ENCODE data around the gene RNF31. TPM values are rescaled to one million over a fixed set of nuclear protein-coding genes. Genes with fewer than 3 reads are reported as not detected.
"Not testable (repeated sequence)": the region's sequence is repeated elsewhere in the genome, so short reads cannot be mapped to it uniquely, and the experiment has no call there.

The RNF31 gene
- total and polyA plus RNA-seq, 7 donors: 43.3 to 81.5 (median 55.7) TPM

- H3K36me3 ChIP-seq (ENCODE audit: insufficient read depth in 1 of 2, low read depth in 1 of 2): peaks cover 0 to 31% of the 10 kb centered on the region in 2 donors
- intact Hi-C loops (cut with DNase I): no loop called here
- H3K9me3 ChIP-seq: no peaks in the 10 kb centered on the region
- H3K27ac ChIP-seq: peak overlapping the region; percentile 96
- peaks cover 22% of the 10 kb centered on the region for H3K4me1 ChIP-seq
- WGBS, 3 donors: 34 to 35% (median 34%) methylated on average over 33 of the region's 33 CpGs
- no peaks in the 10 kb centered on the region for H3K27me3 ChIP-seq (ENCODE audit: insufficient read depth in 3 of 3, low read length in 2 of 3)
- peak overlapping the region; percentile 89 for H3K4me3 ChIP-seq
- ATAC-seq (peak; percentile 11 to 45 (median 31)), DNase-seq (no peak)
- TF ChIP-seq, protein P1, sequence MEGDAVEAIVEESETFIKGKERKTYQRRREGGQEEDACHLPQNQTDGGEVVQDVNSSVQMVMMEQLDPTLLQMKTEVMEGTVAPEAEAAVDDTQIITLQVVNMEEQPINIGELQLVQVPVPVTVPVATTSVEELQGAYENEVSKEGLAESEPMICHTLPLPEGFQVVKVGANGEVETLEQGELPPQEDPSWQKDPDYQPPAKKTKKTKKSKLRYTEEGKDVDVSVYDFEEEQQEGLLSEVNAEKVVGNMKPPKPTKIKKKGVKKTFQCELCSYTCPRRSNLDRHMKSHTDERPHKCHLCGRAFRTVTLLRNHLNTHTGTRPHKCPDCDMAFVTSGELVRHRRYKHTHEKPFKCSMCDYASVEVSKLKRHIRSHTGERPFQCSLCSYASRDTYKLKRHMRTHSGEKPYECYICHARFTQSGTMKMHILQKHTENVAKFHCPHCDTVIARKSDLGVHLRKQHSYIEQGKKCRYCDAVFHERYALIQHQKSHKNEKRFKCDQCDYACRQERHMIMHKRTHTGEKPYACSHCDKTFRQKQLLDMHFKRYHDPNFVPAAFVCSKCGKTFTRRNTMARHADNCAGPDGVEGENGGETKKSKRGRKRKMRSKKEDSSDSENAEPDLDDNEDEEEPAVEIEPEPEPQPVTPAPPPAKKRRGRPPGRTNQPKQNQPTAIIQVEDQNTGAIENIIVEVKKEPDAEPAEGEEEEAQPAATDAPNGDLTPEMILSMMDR (IDR thresholded peaks at IDR 0.05): no peak
These were observed 49.1 kb downstream of the RNF31 start for GRCh38 chr14:24196071-24197055.

- TF ChIP-seq, protein P1 (IDR thresholded peaks at IDR 0.05): no peak
- ATAC-seq (no peak), DNase-seq (no peak)
- Histone ChIP-seq H3K4me1 (peaks cover 22% of the 10 kb centered on the region), H3K27ac (peak overlapping the region; percentile 96), H3K4me3 (peak overlapping the region; percentile 89), H3K9me3 (no peaks in the 10 kb centered on the region), H3K27me3 (ENCODE audit: insufficient read depth in 3 of 3, low read length in 2 of 3) (no peaks in the 10 kb centered on the region), H3K36me3 (ENCODE audit: insufficient read depth in 1 of 2, low read depth in 1 of 2) (peaks cover 0 to 27% of the 10 kb centered on the region in 2 donors)
- intact Hi-C loops (cut with DNase I): no loop called here
- 93 to 98% (median 94%) methylated on average over 2 of the region's 2 CpGs for WGBS, 3 donors
These were observed 49.8 kb downstream of the RNF31 start for GRCh38 chr14:24197056-24197450.

- no peak overlapping the region for H3K4me3 ChIP-seq
- peaks cover 2 to 19% of the 10 kb centered on the region in 2 donors for H3K36me3 ChIP-seq (ENCODE audit: insufficient read depth in 1 of 2, low read depth in 1 of 2)
- no peak overlapping the region for H3K27ac ChIP-seq
- DNase-seq: no peak
- H3K4me1 ChIP-seq: peaks cover 22% of the 10 kb centered on the region
- H3K9me3 ChIP-seq: no peaks in the 10 kb centered on the region
- intact Hi-C loops (cut with DNase I): no loop called here
- TF ChIP-seq, protein P1 (IDR thresholded peaks at IDR 0.05): no peak
- no peak for ATAC-seq
- no peaks in the 10 kb centered on the region for H3K27me3 ChIP-seq (ENCODE audit: insufficient read depth in 3 of 3, low read length in 2 of 3)
- WGBS, 3 donors: 83 to 85% (median 85%) methylated on average over 7 of the region's 7 CpGs
These were observed 51.7 kb downstream of the RNF31 start for GRCh38 chr14:24198814-24199524.

DNA sequence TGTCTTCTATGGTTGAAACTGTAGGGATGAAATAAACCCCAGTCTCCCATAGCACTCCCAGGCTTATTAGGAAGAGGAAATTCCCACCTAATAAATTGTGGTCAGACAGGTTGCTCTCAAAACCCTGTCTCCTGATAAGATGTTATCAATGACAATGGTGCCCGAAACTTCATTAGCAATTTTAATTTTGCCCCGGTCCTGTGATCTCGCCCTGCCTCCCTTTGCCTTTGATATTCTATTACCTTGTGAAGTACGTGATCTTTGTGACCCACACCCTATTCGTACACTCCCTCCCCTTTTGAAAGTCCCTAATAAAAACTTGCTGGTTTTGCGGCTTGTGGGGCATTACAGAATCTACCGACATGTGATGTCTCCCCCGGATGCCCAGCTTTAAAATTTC is 55.2 kb downstream of the RNF31 start:
- H3K9me3 ChIP-seq; H3K27me3 ChIP-seq (ENCODE audit: insufficient read depth in 3 of 3, low read length in 2 of 3); ATAC-seq; H3K4me3 ChIP-seq; H3K4me1 ChIP-seq; DNase-seq; intact Hi-C loops (cut with DNase I); H3K27ac ChIP-seq: not testable (repeated sequence)
- H3K36me3 ChIP-seq (ENCODE audit: insufficient read depth in 1 of 2, low read depth in 1 of 2): peaks cover 5 to 39% of the 10 kb centered on the region in 2 donors
- WGBS, 3 donors: 83 to 90% (median 86%) methylated on average over 8 of the region's 8 CpGs

- ATAC-seq; H3K4me1 ChIP-seq; H3K4me3 ChIP-seq; H3K27me3 ChIP-seq (ENCODE audit: insufficient read depth in 3 of 3, low read length in 2 of 3); intact Hi-C loops (cut with DNase I); H3K9me3 ChIP-seq; H3K27ac ChIP-seq; DNase-seq: not testable (repeated sequence)
- WGBS, 3 donors: 96 to 97% (median 97%) methylated on average over 13 to 16 of the region's 16 CpGs
- peaks cover 5 to 48% of the 10 kb centered on the region in 2 donors for H3K36me3 ChIP-seq (ENCODE audit: insufficient read depth in 1 of 2, low read depth in 1 of 2)
These were observed 56.1 kb downstream of the RNF31 start for GRCh38 chr14:24203249-24203886.
